LoVo (cell line): ENCODE results near the gene CCDC32.

ENCODE experiments used
- DNase-seq: peaks from one replicate; pipeline ENCODE4 v3.0.0-alpha.2; 2016; ENCODE audit warnings: low spot score

Gene CCDC32

GRCh38 chr15:40511472-40512133 lies 53.2 kb downstream of the CCDC32 start:
- DNase-seq, result peak; percentile 76

GRCh38 chr15:40511093-40511471 lies 53.8 kb downstream of the CCDC32 start:
- DNase-seq, result no peak

- DNase-seq, result no peak
Observed at GRCh38 chr15:40510201-40510600, 54.6 kb downstream of the CCDC32 start.

GRCh38 chr15:40508216-40508615 lies 56.6 kb downstream of the CCDC32 start:
- no peak for DNase-seq

- peak; percentile 72 for DNase-seq
Observed at GRCh38 chr15:40506964-40507571, 57.8 kb downstream of the CCDC32 start.
